ENCODE data around the gene AZI2.

Gene AZI2

GRCh38 chr3:28337230-28337629 lies 11.4 kb downstream of the AZI2 start:
- TF ChIP-seq CTCF (IDR thresholded peaks at IDR 0.05; ENCODE audit: insufficient read depth, low read length): no peak
- no peak for TF ChIP-seq SPI1 (IDR thresholded peaks at IDR 0.05; ENCODE audit: borderline replicate concordance, low read depth)
- TF ChIP-seq REST (IDR thresholded peaks at IDR 0.05; ENCODE audit: insufficient replicate concordance, low read depth): no peak
- TF ChIP-seq GABPA (IDR thresholded peaks at IDR 0.05; ENCODE audit: low read depth): no peak
- TF ChIP-seq POLR2AphosphoS5 (IDR thresholded peaks at IDR 0.05; ENCODE audit: low read depth): no peak
- DNase-seq (ENCODE audit: low read depth in 1 of 2, low spot score in 1 of 2): no peak
- H3K4me3 ChIP-seq (replicated peaks; ENCODE audit: insufficient read depth, low read length): no peak overlapping the region
- H3K27ac ChIP-seq (replicated peaks): no peak overlapping the region
- H3K27me3 ChIP-seq (ENCODE audit: insufficient read depth, poor library complexity, severe bottlenecking): no peaks in the 10 kb centered on the region

- TF ChIP-seq SPI1 (IDR thresholded peaks at IDR 0.05; ENCODE audit: borderline replicate concordance, low read depth) (no peak), REST (IDR thresholded peaks at IDR 0.05; ENCODE audit: insufficient replicate concordance, low read depth) (no peak), POLR2AphosphoS5 (IDR thresholded peaks at IDR 0.05; ENCODE audit: low read depth) (no peak), CTCF (IDR thresholded peaks at IDR 0.05; ENCODE audit: insufficient read depth, low read length) (no peak)
- no peak for DNase-seq (ENCODE audit: low read depth in 1 of 2, low spot score in 1 of 2)
- Histone ChIP-seq H3K27ac (replicated peaks) (no peak overlapping the region), H3K4me3 (replicated peaks; ENCODE audit: insufficient read depth, low read length) (no peak overlapping the region), H3K27me3 (ENCODE audit: insufficient read depth, poor library complexity, severe bottlenecking) (no peaks in the 10 kb centered on the region)
Observed at GRCh38 chr3:28335246-28335645, 13.4 kb downstream of the AZI2 start.

- H3K27ac ChIP-seq (replicated peaks): no peak overlapping the region
- no peak overlapping the region for H3K4me3 ChIP-seq (replicated peaks; ENCODE audit: insufficient read depth, low read length)
- DNase-seq (ENCODE audit: low read depth in 1 of 2, low spot score in 1 of 2): no peak
- H3K27me3 ChIP-seq (ENCODE audit: insufficient read depth, poor library complexity, severe bottlenecking): no peaks in the 10 kb centered on the region
- TF ChIP-seq REST (IDR thresholded peaks at IDR 0.05; ENCODE audit: insufficient replicate concordance, low read depth): no peak
- no peak for TF ChIP-seq SPI1 (IDR thresholded peaks at IDR 0.05; ENCODE audit: borderline replicate concordance, low read depth)
- TF ChIP-seq GABPA (IDR thresholded peaks at IDR 0.05; ENCODE audit: low read depth): no peak
- no peak for TF ChIP-seq POLR2AphosphoS5 (IDR thresholded peaks at IDR 0.05; ENCODE audit: low read depth)
- no peak for TF ChIP-seq CTCF (IDR thresholded peaks at IDR 0.05; ENCODE audit: insufficient read depth, low read length)
Observed at GRCh38 chr3:28334552-28334951, 14.1 kb downstream of the AZI2 start.
